Tibial artery (tissue), 4 donors: ENCODE results near the gene SCN7A.
A peak's percentile ranks its signal among the peaks of the same experiment; 100 is the strongest.

Experiments used
- DNase-seq, 2 donors: peaks; one replicate each; pipeline ENCODE4 v3.0.0-alpha.2; 2019
- H3K27ac ChIP-seq, 2 donors: fragments of 200-600 bp; sonication (generic) in 1 of 2; 1 replicate in 1 of 2; 2 replicates in 1 of 2; pipeline ENCODE4 v1.5.1; 2018 to 2019; ENCODE audit warnings: mild to moderate bottlenecking in 1 of 2
- H3K27me3 ChIP-seq, 2 donors: fragments of 200-600 bp; sonication (generic) in 1 of 2; one replicate each; pipeline versions ENCODE4 v1.5.1 to v1.6.0; 2016 to 2019
- H3K36me3 ChIP-seq, 3 donors: fragments of 200-600 bp; sonication (generic) in 2 of 3; one replicate each; pipeline ENCODE4 v1.5.1; 2016 to 2019; ENCODE audit warnings: mild to moderate bottlenecking in 2 of 3
- H3K4me1 ChIP-seq, 4 donors: fragments of 200-600 bp; sonication (generic) in 2 of 4; 1 replicate in 3 of 4; 2 replicates in 1 of 4; pipeline ENCODE4 v1.5.1; 2016 to 2019
- H3K4me3 ChIP-seq, 2 donors: fragments of 200-600 bp; sonication (generic) in 1 of 2; 1 replicate in 1 of 2; 2 replicates in 1 of 2; pipeline ENCODE4 v1.5.1; 2018 to 2019; ENCODE audit warnings: mild to moderate bottlenecking in 2 of 2
- H3K9me3 ChIP-seq, 3 donors: fragments of 200-600 bp; sonication (generic) in 1 of 3; one replicate each; pipeline ENCODE4 v1.5.1; 2016 to 2019
- CTCF ChIP-seq, 2 experiments: fragments of 200-600 bp in 1 of 2; fragments of 450-650 bp in 1 of 2; IDR thresholded peaks; one replicate each; pipeline ENCODE4 v1.5.1; 2017 to 2019; ENCODE audit warnings: antibody characterized with exemption in 2 of 2, mild to moderate bottlenecking in 1 of 2, moderate library complexity in 1 of 2
- intact Hi-C: fragments of 100-400 bp; cut with DNase I; formaldehyde crosslinking; loops from one replicate; pipeline ENCODE4 v1.15.0; 2023; ENCODE audit warnings: low total_unique reads

The SCN7A gene

GRCh38 chr2:166376873-166377272, 117.2 kb downstream of the SCN7A start:
- Histone ChIP-seq H3K27me3 (no peaks in the 10 kb centered on the region), H3K4me1 (peaks cover 0 to 12% (median 8%) of the 10 kb centered on the region in 4 donors), H3K9me3 (no peaks in the 10 kb centered on the region), H3K4me3 (peak overlapping the region in 1 of 2 donors; percentile 53), H3K36me3 (no peaks in the 10 kb centered on the region), H3K27ac (peak overlapping the region in 1 of 2 donors; percentile 50)
- TF ChIP-seq CTCF (IDR thresholded peaks at IDR 0.05), result no peak
- no peak for DNase-seq
- intact Hi-C loops, result loop anchor here (10.0 kb wide), 1 partner anchor 312 kb away; no protein-coding TSS in a partner anchor

- Histone ChIP-seq H3K36me3 (no peaks in the 10 kb centered on the region), H3K27me3 (no peaks in the 10 kb centered on the region), H3K4me3 (peak overlapping the region; percentile 53 to 65), H3K9me3 (no peaks in the 10 kb centered on the region), H3K4me1 (peaks cover 0 to 12% (median 8%) of the 10 kb centered on the region in 4 donors), H3K27ac (peak overlapping the region; percentile 50 to 62)
- DNase-seq, result no peak
- intact Hi-C loops, result loop anchor here (10.0 kb wide), 1 partner anchor 312 kb away; no protein-coding TSS in a partner anchor
- TF ChIP-seq CTCF (IDR thresholded peaks at IDR 0.05), result no peak
Measured at GRCh38 chr2:166376488-166376828, 117.6 kb downstream of the SCN7A start.

- peak within 1 kb of the TSS; percentile 50 to 62 for H3K27ac ChIP-seq
- intact Hi-C loops, result loop anchor here (10.0 kb wide), 1 partner anchor 311 kb away; no protein-coding TSS in a partner anchor
- H3K4me3 ChIP-seq, result peak within 1 kb of the TSS; percentile 53 to 65
- no peak for TF ChIP-seq CTCF (IDR thresholded peaks at IDR 0.05)
- H3K4me1 ChIP-seq, result peaks cover 0 to 12% (median 8%) of the 10 kb centered on the region in 4 donors
- no peaks in the 10 kb centered on the region for H3K9me3 ChIP-seq
- H3K36me3 ChIP-seq, result no peaks in the 10 kb centered on the region
- no peaks in the 10 kb centered on the region for H3K27me3 ChIP-seq
- peak; percentile 66 to 79 for DNase-seq
Measured at GRCh38 chr2:166375736-166376487, 118.1 kb downstream of the SCN7A start, which contains the start of gene SCN9A. SCN9A (minus strand) TSS chr2:166375944; CDS start chr2:166311756, 64,188 bp downstream.

- Histone ChIP-seq H3K27ac (peak overlapping the region; percentile 50 to 62), H3K4me3 (peak overlapping the region; percentile 53 to 65), H3K4me1 (peaks cover 0 to 12% (median 8%) of the 10 kb centered on the region in 4 donors), H3K27me3 (no peaks in the 10 kb centered on the region), H3K36me3 (no peaks in the 10 kb centered on the region), H3K9me3 (no peaks in the 10 kb centered on the region)
- no peak for TF ChIP-seq CTCF (IDR thresholded peaks at IDR 0.05)
- intact Hi-C loops, result loop anchor here (10.0 kb wide), 1 partner anchor 310 kb away; no protein-coding TSS in a partner anchor
- no peak for DNase-seq
Measured at GRCh38 chr2:166375195-166375735, 118.8 kb downstream of the SCN7A start.

GRCh38 chr2:166373951-166374350, 120.1 kb downstream of the SCN7A start:
- Histone ChIP-seq H3K27me3 (no peaks in the 10 kb centered on the region), H3K4me1 (peaks cover 0 to 12% (median 8%) of the 10 kb centered on the region in 4 donors), H3K9me3 (no peaks in the 10 kb centered on the region), H3K36me3 (no peaks in the 10 kb centered on the region), H3K4me3 (no peak overlapping the region), H3K27ac (no peak overlapping the region)
- intact Hi-C loops, result loop anchor here (10.0 kb wide), 1 partner anchor 309 kb away; no protein-coding TSS in a partner anchor
- no peak for TF ChIP-seq CTCF (IDR thresholded peaks at IDR 0.05)
- DNase-seq, result no peak
